Loucy (cell line): Measurements from ENCODE around the gene PLEKHM2.

Source experiments
- EZH2phosphoT487 ChIP-seq: fragments of 200-600 bp; IDR thresholded peaks from 2 replicates; pipeline ENCODE4 v1.6.1; 2018; ENCODE audit warnings: antibody characterized with exemption, mild to moderate bottlenecking, moderate library complexity, borderline replicate concordance
- TF ChIP-seq, protein P1 (sequence below): fragments of 200-600 bp; sonication (generic); conservative IDR thresholded peaks from 2 replicates; pipeline ENCODE4 v1.5.1; 2014; ENCODE audit warnings: mild to moderate bottlenecking, antibody characterized with exemption, low read length

DNA sequence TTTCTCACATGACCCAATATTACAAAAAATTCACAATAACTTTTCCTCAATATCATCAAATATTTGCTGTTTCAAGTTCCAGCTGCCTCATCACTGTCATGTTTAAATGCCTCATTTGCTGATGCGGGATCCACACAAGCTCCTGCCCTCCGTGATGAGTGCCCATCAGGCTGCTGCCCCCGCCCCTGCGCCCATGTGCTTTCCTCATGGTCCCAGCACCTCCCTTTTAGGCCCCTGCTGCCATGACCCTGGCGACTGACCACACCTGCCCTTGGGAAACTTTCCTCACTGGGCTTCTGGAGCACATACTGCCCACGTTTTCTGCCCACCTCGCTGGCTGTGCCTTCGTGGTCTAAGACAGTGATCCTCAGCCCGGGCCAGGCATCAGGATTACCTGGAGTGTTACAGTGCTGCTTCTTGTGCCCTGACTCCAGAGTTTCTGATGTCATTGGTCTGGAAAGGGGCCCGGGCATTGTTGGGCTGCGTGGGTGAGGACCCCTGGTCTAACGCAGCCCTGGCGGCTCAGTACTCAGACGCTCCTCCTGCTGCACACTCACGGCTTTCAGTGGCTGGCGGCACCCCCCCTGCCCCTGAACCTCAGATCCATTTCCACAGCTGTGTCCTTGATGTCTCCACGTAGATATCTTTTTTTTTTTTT lies 20.5 kb downstream of the PLEKHM2 start:
- TF ChIP-seq, protein P1, sequence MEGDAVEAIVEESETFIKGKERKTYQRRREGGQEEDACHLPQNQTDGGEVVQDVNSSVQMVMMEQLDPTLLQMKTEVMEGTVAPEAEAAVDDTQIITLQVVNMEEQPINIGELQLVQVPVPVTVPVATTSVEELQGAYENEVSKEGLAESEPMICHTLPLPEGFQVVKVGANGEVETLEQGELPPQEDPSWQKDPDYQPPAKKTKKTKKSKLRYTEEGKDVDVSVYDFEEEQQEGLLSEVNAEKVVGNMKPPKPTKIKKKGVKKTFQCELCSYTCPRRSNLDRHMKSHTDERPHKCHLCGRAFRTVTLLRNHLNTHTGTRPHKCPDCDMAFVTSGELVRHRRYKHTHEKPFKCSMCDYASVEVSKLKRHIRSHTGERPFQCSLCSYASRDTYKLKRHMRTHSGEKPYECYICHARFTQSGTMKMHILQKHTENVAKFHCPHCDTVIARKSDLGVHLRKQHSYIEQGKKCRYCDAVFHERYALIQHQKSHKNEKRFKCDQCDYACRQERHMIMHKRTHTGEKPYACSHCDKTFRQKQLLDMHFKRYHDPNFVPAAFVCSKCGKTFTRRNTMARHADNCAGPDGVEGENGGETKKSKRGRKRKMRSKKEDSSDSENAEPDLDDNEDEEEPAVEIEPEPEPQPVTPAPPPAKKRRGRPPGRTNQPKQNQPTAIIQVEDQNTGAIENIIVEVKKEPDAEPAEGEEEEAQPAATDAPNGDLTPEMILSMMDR = no peak
- no peak for TF ChIP-seq EZH2phosphoT487
